SH-SY5Y (cell line): ENCODE data around the gene RHBDF1.

Experiments
- GATA2 ChIP-seq: IDR thresholded peaks from 2 replicates; pipeline ENCODE4 v1.6.1; 2011; ENCODE audit warnings: mild to moderate bottlenecking, low read depth, low read length
- GATA3 ChIP-seq: IDR thresholded peaks from 2 replicates; pipeline ENCODE4 v1.6.1; 2011; ENCODE audit warnings: low read depth, mild to moderate bottlenecking, low read length, moderate library complexity

GRCh38 chr16:43294-43693 lies 29.1 kb downstream of the RHBDF1 start:
- TF ChIP-seq GATA2 (no peak), GATA3 (no peak)
